Neuronal stem cell (in vitro differentiated cells): ENCODE measurements around the gene DPY19L2.
"Not testable (repeated sequence)": the region's sequence is repeated elsewhere in the genome, so short reads cannot be mapped to it uniquely, and the experiment has no call there.

Experiments used
- DNase-seq: peaks from one replicate; pipeline ENCODE4 v3.0.0-alpha.2; 2013; ENCODE audit warnings: low spot score
- H2AFZ ChIP-seq: one replicate; pipeline ENCODE4 v1.6.1; 2013; ENCODE audit warnings: mild to moderate bottlenecking, low read length, inconsistent platforms
- H2AK5ac ChIP-seq: 2 replicates; pipeline ENCODE4 v1.6.1; 2013; ENCODE audit warnings: low read depth, mild to moderate bottlenecking, inconsistent platforms, low read length, moderate library complexity, mixed read lengths
- H2BK120ac ChIP-seq: 2 replicates; pipeline ENCODE4 v1.6.1; 2013; ENCODE audit warnings: low read depth, mild to moderate bottlenecking, inconsistent platforms, low read length, moderate library complexity, mixed read lengths
- H2BK12ac ChIP-seq: one replicate; pipeline ENCODE4 v1.6.1; 2013; ENCODE audit warnings: low read length, inconsistent platforms
- H2BK15ac ChIP-seq: 2 replicates; pipeline ENCODE4 v1.6.1; 2013; ENCODE audit warnings: mild to moderate bottlenecking, low read length, inconsistent platforms, mixed read lengths
- H2BK5ac ChIP-seq: one replicate; pipeline ENCODE4 v1.6.1; 2013; ENCODE audit warnings: inconsistent platforms, mild to moderate bottlenecking, low read length, moderate library complexity
- H3K14ac ChIP-seq: one replicate; pipeline ENCODE4 v1.6.1; 2013; ENCODE audit warnings: low read length, inconsistent platforms
- H3K18ac ChIP-seq: 2 replicates; pipeline ENCODE4 v1.6.1; 2013; ENCODE audit warnings: low read length, inconsistent platforms
- H3K23ac ChIP-seq: 2 replicates; pipeline ENCODE4 v1.6.1; 2013; ENCODE audit warnings: low read depth, mild to moderate bottlenecking, mixed read lengths, low read length, inconsistent platforms; ENCODE audit not compliant: poor library complexity
- H3K27ac ChIP-seq: replicated peaks from 3 replicates; pipeline ENCODE4 v1.5.1; 2013; ENCODE audit warnings: low read length, inconsistent platforms
- H3K27me3 ChIP-seq, 3 experiments: 2 replicates each; pipeline ENCODE4 v1.6.1; 2013; ENCODE audit warnings: low read length in 3 of 3, mild to moderate bottlenecking in 2 of 3, inconsistent platforms in 1 of 3, low read depth in 1 of 3, mixed read lengths in 1 of 3, moderate library complexity in 1 of 3; ENCODE audit not compliant: control insufficient read depth in 3 of 3, insufficient read depth in 3 of 3
- H3K36me3 ChIP-seq, 2 donors: replicated peaks in 1 of 2; 2 replicates each; pipeline ENCODE4 v1.6.1; 2013; ENCODE audit warnings: low read length in 2 of 2; ENCODE audit not compliant: control insufficient read depth in 2 of 2, insufficient read depth in 2 of 2
- H3K4ac ChIP-seq: 2 replicates; pipeline ENCODE4 v1.6.1; 2013; ENCODE audit warnings: inconsistent platforms, mild to moderate bottlenecking, low read length, moderate library complexity
- H3K4me1 ChIP-seq, 2 donors: 1 replicate in 1 of 2; 2 replicates in 1 of 2; pipeline ENCODE4 v1.6.1; 2013; ENCODE audit warnings: low read length in 2 of 2, low read depth in 1 of 2; ENCODE audit not compliant: control insufficient read depth in 2 of 2, insufficient read depth in 1 of 2
- H3K4me2 ChIP-seq: one replicate; pipeline ENCODE4 v1.6.1; 2013; ENCODE audit warnings: mild to moderate bottlenecking, low read length, inconsistent platforms; ENCODE audit not compliant: insufficient read depth, poor library complexity, severe bottlenecking
- H3K4me3 ChIP-seq, 2 donors: 2 replicates each; pipeline ENCODE4 v1.5.1; 2013; ENCODE audit warnings: low read length in 2 of 2, mild to moderate bottlenecking in 2 of 2, inconsistent platforms in 1 of 2, moderate library complexity in 1 of 2
- H3K79me1 ChIP-seq: one replicate; pipeline ENCODE4 v1.6.1; 2013; ENCODE audit warnings: low read depth, mild to moderate bottlenecking, inconsistent platforms, low read length, moderate library complexity
- H3K9ac ChIP-seq: one replicate; pipeline ENCODE4 v1.6.1; 2013; ENCODE audit warnings: mild to moderate bottlenecking, low read depth, low read length, inconsistent platforms; ENCODE audit not compliant: poor library complexity
- H3K9me3 ChIP-seq, 2 donors: replicated peaks in 1 of 2; 2 replicates each; pipeline versions ENCODE3 to v1.6.1; 2013; ENCODE audit warnings: low read length in 2 of 2, mild to moderate bottlenecking in 2 of 2, inconsistent platforms in 1 of 2, low read depth in 1 of 2, mixed read lengths in 1 of 2, moderate library complexity in 1 of 2; ENCODE audit not compliant: control insufficient read depth in 2 of 2, insufficient read depth in 1 of 2
- H4K8ac ChIP-seq: one replicate; pipeline ENCODE4 v1.6.1; 2013; ENCODE audit warnings: low read depth, mild to moderate bottlenecking, inconsistent platforms, low read length, moderate library complexity
- H4K91ac ChIP-seq: one replicate; pipeline ENCODE4 v1.6.1; 2013; ENCODE audit warnings: low read length, low read depth, mild to moderate bottlenecking, inconsistent platforms; ENCODE audit not compliant: poor library complexity
- WGBS, 2 donors: extraction: QIAGEN DNeasy Blood & Tissue Kit; methylation state at CpG; one replicate each; pipeline ENCODE4 v1.1.7; 2013; ENCODE audit warnings: missing lambda C conversion rate in 2 of 2, mixed read lengths in 1 of 2; ENCODE audit not compliant: insufficient read length in 2 of 2, insufficient replicate concordance in 1 of 2; ENCODE audit errors: extremely low coverage in 2 of 2; 5-methylcytosine and 5-hydroxymethylcytosine counted together

DPY19L2 gene

DNA sequence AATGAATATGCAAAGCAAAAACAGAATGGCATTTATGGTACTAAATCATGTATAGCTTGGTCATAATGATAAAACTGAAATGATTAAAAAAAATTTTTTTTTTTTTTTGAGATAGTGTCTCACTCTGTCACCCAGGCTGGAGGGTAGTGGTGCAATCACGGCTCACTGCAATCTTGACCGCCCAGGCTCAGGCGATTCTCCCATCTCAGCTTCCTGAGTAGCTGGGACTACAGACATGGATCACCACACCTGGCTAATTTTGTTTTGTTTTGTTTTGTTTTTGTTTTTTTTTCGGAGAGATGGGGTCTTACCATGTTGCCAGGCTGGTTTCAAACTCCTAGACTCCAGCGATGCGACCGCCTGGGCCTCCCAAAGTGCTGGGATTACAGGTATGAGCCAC, 138.7 kb downstream of the DPY19L2 start:
- not testable (repeated sequence) for DNase-seq

DNA sequence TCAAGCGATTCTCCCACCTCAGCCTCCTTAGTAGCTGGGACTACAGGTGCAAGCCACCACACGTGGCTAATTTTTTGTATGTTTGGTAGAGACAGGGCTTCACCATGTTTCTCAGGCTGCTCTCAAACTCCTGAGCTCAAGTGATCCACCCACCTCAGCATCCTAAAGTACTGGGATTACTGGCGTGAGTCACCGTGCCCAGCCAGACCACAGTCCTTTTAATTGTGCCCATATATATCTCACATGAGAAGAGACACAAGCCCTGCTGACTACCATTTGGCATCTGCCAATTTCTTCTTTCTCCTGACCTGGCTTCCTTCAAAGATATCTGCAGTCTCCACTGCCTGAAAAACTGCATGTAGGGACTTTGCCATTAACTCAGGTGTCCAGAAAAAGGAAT, 142.5 kb downstream of the DPY19L2 start:
- Histone ChIP-seq H3K9me3 (no peaks in the 10 kb centered on the region), H3K4me1 (peaks cover 0 to 2% of the 10 kb centered on the region in 2 donors), H3K9ac (no peak overlapping the region), H3K18ac (no peak overlapping the region), H4K8ac (no peak overlapping the region), H2AFZ (no peak overlapping the region), H3K36me3 (no peaks in the 10 kb centered on the region), H3K79me1 (no peaks in the 10 kb centered on the region), H2BK120ac (no peak overlapping the region), H2BK15ac (no peak overlapping the region), H2AK5ac (no peak overlapping the region), H2BK5ac (no peak overlapping the region), H2BK12ac (no peak overlapping the region), H3K14ac (no peak overlapping the region), H4K91ac (no peak overlapping the region), H3K4ac (no peak overlapping the region), H3K27ac (no peak overlapping the region), H3K27me3 (no peaks in the 10 kb centered on the region), H3K23ac (no peak overlapping the region), H3K4me3 (no peak overlapping the region), H3K4me2 (no peak overlapping the region)
- WGBS, 2 donors = no CpG with 5 or more reads among the region's 4 CpGs
- no peak for DNase-seq

More for the DNA sequence above, 138.7 kb downstream of the DPY19L2 start:
- H4K8ac ChIP-seq, H3K4ac ChIP-seq, H4K91ac ChIP-seq, H3K9ac ChIP-seq, H3K4me2 ChIP-seq, H3K79me1 ChIP-seq, H2BK12ac ChIP-seq, H3K27ac ChIP-seq, H3K9me3 ChIP-seq, H2AFZ ChIP-seq, H3K4me1 ChIP-seq, H3K14ac ChIP-seq, H2BK120ac ChIP-seq, H2BK15ac ChIP-seq, H2AK5ac ChIP-seq, H3K23ac ChIP-seq, H3K4me3 ChIP-seq, H3K36me3 ChIP-seq, H3K18ac ChIP-seq, H3K27me3 ChIP-seq, H2BK5ac ChIP-seq: not testable (repeated sequence)
- no CpG with 5 or more reads among the region's 7 CpGs for WGBS, 2 donors

DNA sequence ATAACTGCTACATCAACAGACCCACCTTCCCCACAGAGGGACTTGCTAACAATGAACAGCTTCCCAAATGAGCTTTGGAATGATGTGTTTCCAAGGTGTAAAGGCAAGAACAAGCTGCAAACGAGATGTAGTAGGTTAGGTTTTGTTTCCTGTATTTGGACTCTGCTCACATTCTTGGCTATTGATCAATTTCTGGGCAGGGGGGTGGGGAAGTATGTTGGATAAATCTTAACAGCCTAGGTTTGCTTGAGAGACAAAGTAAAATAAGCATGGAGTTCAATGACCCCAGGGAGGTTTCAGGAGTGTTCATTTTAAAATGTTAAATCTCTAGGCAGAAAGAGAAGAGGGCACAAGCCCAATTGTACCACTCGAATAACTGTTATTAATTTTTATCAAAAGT, 146.6 kb downstream of the DPY19L2 start:
- Histone ChIP-seq H2AK5ac (no peak overlapping the region), H4K91ac (no peak overlapping the region), H4K8ac (no peak overlapping the region), H3K18ac (no peak overlapping the region), H3K4ac (no peak overlapping the region), H3K27me3 (no peaks in the 10 kb centered on the region), H3K27ac (no peak overlapping the region), H3K9me3 (no peaks in the 10 kb centered on the region), H2BK12ac (no peak overlapping the region), H3K23ac (no peak overlapping the region), H2AFZ (no peak overlapping the region), H3K4me3 (no peak overlapping the region), H2BK120ac (no peak overlapping the region), H3K79me1 (no peaks in the 10 kb centered on the region), H3K4me1 (peaks cover 0 to 2% of the 10 kb centered on the region in 2 donors), H2BK15ac (no peak overlapping the region), H3K9ac (no peak overlapping the region), H3K4me2 (no peak overlapping the region), H3K36me3 (no peaks in the 10 kb centered on the region), H2BK5ac (no peak overlapping the region), H3K14ac (no peak overlapping the region)
- WGBS, 2 donors = no CpG with 5 or more reads among the region's 2 CpGs
- DNase-seq = no peak
